Trophoblast cell (in vitro differentiated cells and primary cell): Measurements from ENCODE around the gene MGMT.

ENCODE experiments used
- DNase-seq, 2 donors: peaks; one replicate each; pipeline ENCODE4 v3.0.0-alpha.2; 2016
- H2AFZ ChIP-seq: 2 replicates; pipeline ENCODE4 v1.6.1; 2013; ENCODE audit warnings: low read length, moderate library complexity, mild to moderate bottlenecking; ENCODE audit not compliant: insufficient read depth, poor library complexity
- H2AK5ac ChIP-seq: 2 replicates; pipeline ENCODE4 v1.6.1; 2013; ENCODE audit warnings: mild to moderate bottlenecking, low read length
- H2BK120ac ChIP-seq: 2 replicates; pipeline ENCODE4 v1.6.1; 2013; ENCODE audit warnings: low read length, mild to moderate bottlenecking, moderate library complexity; ENCODE audit not compliant: insufficient read depth, poor library complexity
- H2BK12ac ChIP-seq: 2 replicates; pipeline ENCODE4 v1.6.1; 2013; ENCODE audit warnings: mild to moderate bottlenecking, low read length, moderate library complexity
- H2BK5ac ChIP-seq: 2 replicates; pipeline ENCODE4 v1.6.1; 2013; ENCODE audit warnings: low read length, low read depth, moderate library complexity, mild to moderate bottlenecking; ENCODE audit not compliant: poor library complexity
- H3K14ac ChIP-seq: 2 replicates; pipeline ENCODE4 v1.6.1; 2013; ENCODE audit warnings: mild to moderate bottlenecking, low read length
- H3K18ac ChIP-seq: 2 replicates; pipeline ENCODE4 v1.6.1; 2013; ENCODE audit warnings: mild to moderate bottlenecking, low read length
- H3K23ac ChIP-seq: 2 replicates; pipeline ENCODE4 v1.6.1; 2013; ENCODE audit warnings: low read length
- H3K27ac ChIP-seq: 2 replicates; pipeline ENCODE4 v1.5.1; 2013; ENCODE audit warnings: low read depth, mild to moderate bottlenecking, inconsistent platforms, low read length, moderate library complexity
- H3K27me3 ChIP-seq: 2 replicates; pipeline ENCODE4 v1.6.1; 2013; ENCODE audit warnings: inconsistent platforms, mild to moderate bottlenecking, low read length, moderate library complexity; ENCODE audit not compliant: insufficient read depth
- H3K36me3 ChIP-seq, 2 experiments: 1 replicate in 1 of 2; 2 replicates in 1 of 2; pipeline ENCODE4 v1.6.1; 2013; ENCODE audit warnings: low read length in 2 of 2, mild to moderate bottlenecking in 2 of 2, moderate library complexity in 1 of 2; ENCODE audit not compliant: insufficient read depth in 2 of 2, control insufficient read depth in 1 of 2
- H3K4ac ChIP-seq: 2 replicates; pipeline ENCODE4 v1.6.1; 2013; ENCODE audit warnings: low read depth, mild to moderate bottlenecking, low read length, moderate library complexity
- H3K4me1 ChIP-seq, 2 experiments: 1 replicate in 1 of 2; 2 replicates in 1 of 2; pipeline ENCODE4 v1.6.1; 2013; ENCODE audit warnings: low read length in 2 of 2, mild to moderate bottlenecking in 2 of 2, moderate library complexity in 1 of 2; ENCODE audit not compliant: insufficient read depth in 2 of 2, control insufficient read depth in 1 of 2
- H3K4me2 ChIP-seq: 2 replicates; pipeline ENCODE4 v1.6.1; 2013; ENCODE audit warnings: inconsistent platforms, mild to moderate bottlenecking, low read length, moderate library complexity
- H3K4me3 ChIP-seq: 2 replicates; pipeline ENCODE4 v1.5.1; 2013; ENCODE audit warnings: mild to moderate bottlenecking, low read depth, low read length, inconsistent platforms
- H3K79me1 ChIP-seq: one replicate; pipeline ENCODE4 v1.6.1; 2013; ENCODE audit warnings: low read length
- H3K79me2 ChIP-seq: 2 replicates; pipeline ENCODE4 v1.6.1; 2013; ENCODE audit warnings: low read length, mild to moderate bottlenecking; ENCODE audit not compliant: control insufficient read depth, insufficient read depth, poor library complexity
- H3K9ac ChIP-seq: 2 replicates; pipeline ENCODE4 v1.6.1; 2013; ENCODE audit warnings: mild to moderate bottlenecking, low read length
- H3K9me3 ChIP-seq: 2 replicates; pipeline ENCODE4 v1.6.1; 2013; ENCODE audit warnings: low read depth, mild to moderate bottlenecking, control low read depth, inconsistent platforms, low read length; ENCODE audit not compliant: insufficient read depth
- H4K12ac ChIP-seq: 2 replicates; pipeline ENCODE4 v1.6.1; 2013; ENCODE audit warnings: low read depth, mild to moderate bottlenecking, low read length, moderate library complexity
- H4K8ac ChIP-seq: 2 replicates; pipeline ENCODE4 v1.6.1; 2013; ENCODE audit warnings: low read depth, mild to moderate bottlenecking, low read length, moderate library complexity
- H4K91ac ChIP-seq: one replicate; pipeline ENCODE4 v1.6.1; 2013; ENCODE audit warnings: low read depth, mild to moderate bottlenecking, low read length, moderate library complexity
- WGBS: extraction: QIAGEN DNeasy Blood & Tissue Kit; methylation state at CpG from one replicate; pipeline ENCODE4 v1.1.7; 2013; ENCODE audit warnings: missing lambda C conversion rate; ENCODE audit not compliant: insufficient read length, insufficient coverage; ENCODE audit errors: extremely low coverage; 5-methylcytosine and 5-hydroxymethylcytosine counted together

Gene MGMT

DNA sequence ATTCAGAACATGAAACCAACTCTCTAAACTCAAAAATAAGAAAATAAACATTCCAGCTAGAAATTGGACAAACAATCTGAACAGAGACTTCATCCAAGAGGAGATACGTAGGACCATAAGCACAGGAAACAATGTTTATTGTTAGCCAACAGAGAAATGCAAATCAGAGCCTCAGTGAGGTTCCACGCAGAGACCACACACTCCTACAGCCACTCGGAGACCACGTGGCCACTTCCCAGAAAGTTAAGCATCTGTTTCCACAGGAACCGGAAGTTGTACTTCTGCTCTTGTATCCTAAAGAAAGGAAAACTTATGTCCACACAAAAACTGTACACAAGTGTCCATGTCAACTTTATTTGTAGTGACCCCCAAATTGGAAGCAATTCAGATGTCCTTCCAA is 214.8 kb downstream of the MGMT start:
- H2AFZ ChIP-seq: no peak overlapping the region
- H3K27ac ChIP-seq: no peak overlapping the region
- H3K4me2 ChIP-seq: no peak overlapping the region
- H3K9me3 ChIP-seq: no peaks in the 10 kb centered on the region
- H3K79me2 ChIP-seq: no peaks in the 10 kb centered on the region
- H4K91ac ChIP-seq: no peak overlapping the region
- no peak overlapping the region for H3K18ac ChIP-seq
- no peak overlapping the region for H2BK12ac ChIP-seq
- no peak overlapping the region for H2BK120ac ChIP-seq
- H3K4ac ChIP-seq: no peak overlapping the region
- WGBS: no CpG with 5 or more reads among the region's 5 CpGs
- H4K8ac ChIP-seq: no peak overlapping the region
- H3K23ac ChIP-seq: no peak overlapping the region
- no peaks in the 10 kb centered on the region for H3K4me1 ChIP-seq
- no peak overlapping the region for H3K9ac ChIP-seq
- no peak overlapping the region for H2AK5ac ChIP-seq
- H2BK5ac ChIP-seq: no peak overlapping the region
- H3K14ac ChIP-seq: no peak overlapping the region
- H3K79me1 ChIP-seq: no peaks in the 10 kb centered on the region
- H4K12ac ChIP-seq: no peak overlapping the region
- no peaks in the 10 kb centered on the region for H3K36me3 ChIP-seq
- no peak for DNase-seq
- no peaks in the 10 kb centered on the region for H3K27me3 ChIP-seq
- H3K4me3 ChIP-seq: no peak overlapping the region

DNA sequence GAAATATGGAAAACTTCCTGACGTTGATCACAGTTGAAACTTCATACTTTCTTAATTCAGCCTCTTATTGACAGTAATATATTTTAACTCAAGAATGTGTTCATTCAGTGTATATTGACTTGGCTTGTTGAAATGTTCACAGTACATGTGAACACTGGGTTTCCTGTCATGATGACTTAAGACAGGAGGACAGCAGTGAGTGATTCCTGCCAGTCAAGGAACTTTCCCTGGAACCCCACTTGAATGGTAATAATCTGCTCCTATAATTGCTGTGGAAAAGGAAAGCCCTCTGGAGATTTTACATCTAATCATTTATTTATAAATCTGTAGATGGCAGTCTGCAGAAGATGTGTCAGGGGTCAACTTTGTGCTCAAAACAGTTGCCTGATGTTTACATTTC is 216.5 kb downstream of the MGMT start:
- no CpG with 5 or more reads among the region's 1 CpG for WGBS
- H3K4me3 ChIP-seq: no peak overlapping the region

DNA sequence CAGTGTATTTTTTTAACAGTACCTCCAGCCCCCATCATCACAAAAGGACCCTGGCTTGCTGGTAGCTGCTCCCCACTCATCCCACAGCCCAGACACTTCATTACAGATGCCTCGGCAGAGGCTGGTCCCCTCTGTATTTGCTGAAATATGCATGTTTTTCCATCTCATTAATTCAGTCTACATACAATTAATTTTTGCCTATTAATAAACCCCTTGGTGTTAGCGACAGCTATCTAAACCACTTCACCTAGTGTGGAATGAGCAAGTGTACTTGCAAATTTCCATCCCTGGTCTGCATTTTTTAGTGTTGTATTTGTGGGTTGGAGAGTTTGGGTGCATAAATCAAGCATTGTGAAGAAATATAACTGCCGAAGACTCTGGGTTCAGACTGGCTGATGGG is 216.9 kb downstream of the MGMT start:
- no CpG with 5 or more reads among the region's 3 CpGs for WGBS
- Histone ChIP-seq H3K9ac (no peak overlapping the region), H2BK5ac (no peak overlapping the region)

More for the DNA sequence above, 216.5 kb downstream of the MGMT start:
- Histone ChIP-seq H3K27me3 (no peaks in the 10 kb centered on the region), H3K79me1 (no peaks in the 10 kb centered on the region), H3K9me3 (no peaks in the 10 kb centered on the region), H4K12ac (no peak overlapping the region), H4K91ac (no peak overlapping the region), H2BK120ac (no peak overlapping the region), H3K14ac (no peak overlapping the region), H3K18ac (no peak overlapping the region), H3K4me2 (no peak overlapping the region), H2AFZ (no peak overlapping the region), H3K23ac (no peak overlapping the region), H4K8ac (no peak overlapping the region), H3K9ac (no peak overlapping the region), H3K79me2 (no peaks in the 10 kb centered on the region), H3K36me3 (no peaks in the 10 kb centered on the region), H2BK12ac (no peak overlapping the region), H3K4ac (no peak overlapping the region), H2BK5ac (no peak overlapping the region), H3K4me1 (no peaks in the 10 kb centered on the region), H3K27ac (no peak overlapping the region), H2AK5ac (no peak overlapping the region)
- no peak for DNase-seq

DNA sequence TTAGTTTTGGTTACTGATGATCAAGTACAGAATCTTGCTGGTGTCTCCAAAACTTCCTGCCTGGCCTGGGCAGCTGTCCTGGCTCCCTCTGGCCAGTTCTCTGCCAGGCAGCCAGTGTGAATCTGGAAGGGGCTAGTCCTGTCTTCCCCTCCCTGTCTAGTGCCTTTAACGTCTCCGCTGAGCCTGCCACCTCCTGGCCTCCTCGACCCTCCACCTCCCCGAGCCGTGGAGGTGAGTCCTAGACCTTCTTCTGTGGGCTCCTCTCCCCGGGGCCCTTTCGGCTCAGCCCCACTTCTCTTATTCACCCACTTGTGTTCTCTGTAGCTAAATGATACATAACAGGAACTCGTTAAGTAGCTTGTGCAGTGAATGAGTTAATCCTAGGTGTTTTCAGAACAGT is 218.2 kb downstream of the MGMT start:
- H3K4me3 ChIP-seq: no peak overlapping the region
- WGBS: no CpG with 5 or more reads among the region's 8 CpGs
- no peak overlapping the region for H3K14ac ChIP-seq

More for the DNA sequence above, 216.9 kb downstream of the MGMT start:
- H3K14ac ChIP-seq: no peak overlapping the region
- no peak overlapping the region for H3K27ac ChIP-seq
- H3K23ac ChIP-seq: no peak overlapping the region
- no peak for DNase-seq
- no peaks in the 10 kb centered on the region for H3K79me2 ChIP-seq
- H2AFZ ChIP-seq: no peak overlapping the region
- H3K36me3 ChIP-seq: no peaks in the 10 kb centered on the region
- no peaks in the 10 kb centered on the region for H3K9me3 ChIP-seq
- H3K27me3 ChIP-seq: no peaks in the 10 kb centered on the region
- no peak overlapping the region for H2AK5ac ChIP-seq
- no peaks in the 10 kb centered on the region for H3K4me1 ChIP-seq
- H4K8ac ChIP-seq: no peak overlapping the region
- H2BK12ac ChIP-seq: no peak overlapping the region
- no peak overlapping the region for H4K12ac ChIP-seq
- no peak overlapping the region for H3K18ac ChIP-seq
- H3K4me2 ChIP-seq: no peak overlapping the region
- H2BK120ac ChIP-seq: no peak overlapping the region
- no peak overlapping the region for H4K91ac ChIP-seq
- no peak overlapping the region for H3K4me3 ChIP-seq
- H3K79me1 ChIP-seq: no peaks in the 10 kb centered on the region
- H3K4ac ChIP-seq: no peak overlapping the region

More for the DNA sequence above, 218.2 kb downstream of the MGMT start:
- Histone ChIP-seq H3K27ac (no peak overlapping the region), H2BK5ac (no peak overlapping the region), H3K9me3 (no peaks in the 10 kb centered on the region), H3K79me1 (no peaks in the 10 kb centered on the region), H3K4me2 (no peak overlapping the region), H3K27me3 (no peaks in the 10 kb centered on the region), H2AK5ac (no peak overlapping the region), H3K79me2 (no peaks in the 10 kb centered on the region), H4K12ac (no peak overlapping the region), H3K4me1 (no peaks in the 10 kb centered on the region), H4K8ac (no peak overlapping the region), H3K4ac (no peak overlapping the region), H2BK12ac (no peak overlapping the region), H4K91ac (no peak overlapping the region), H3K18ac (no peak overlapping the region), H3K23ac (no peak overlapping the region), H3K36me3 (no peaks in the 10 kb centered on the region), H3K9ac (no peak overlapping the region), H2AFZ (no peak overlapping the region), H2BK120ac (no peak overlapping the region)
- DNase-seq: no peak
